Left lung (tissue), 10 donors: ENCODE measurements around the gene TRMT61B. TPM values are rescaled to one million over a fixed set of nuclear protein-coding genes. Genes with fewer than 3 reads are reported as not detected.
A peak's percentile ranks its signal among the peaks of the same experiment; 100 is the strongest.

Experiments used
- ATAC-seq: fragments of 200-7000 bp; cut with Tn5 transposase; one replicate; pipeline ENCODE4 v1.9.1; 2020; ENCODE audit warnings: moderate library complexity
- DNase-seq, 4 donors: peaks; one replicate each; pipeline ENCODE4 v3.0.0-alpha.2; 2013 to 2020
- H3K27ac ChIP-seq, 2 donors: fragments of 200-600 bp; sonication (generic) in 1 of 2; one replicate each; pipeline versions ENCODE4 v1.5.0 to v1.8.0; 2020 to 2021
- H3K27me3 ChIP-seq, 2 donors: fragments of 200-600 bp; sonication (generic) in 1 of 2; one replicate each; pipeline versions ENCODE4 v1.5.0 to v1.8.0; 2020 to 2021
- H3K36me3 ChIP-seq, 2 donors: fragments of 200-600 bp; sonication (generic) in 1 of 2; one replicate each; pipeline versions ENCODE4 v1.5.0 to v1.8.0; 2020 to 2021
- H3K4me1 ChIP-seq, 2 donors: fragments of 200-600 bp; one replicate each; pipeline ENCODE4 v1.8.0; 2021
- H3K4me3 ChIP-seq, 2 donors: fragments of 200-600 bp; sonication (generic) in 1 of 2; one replicate each; pipeline versions ENCODE4 v1.5.0 to v1.8.0; 2020 to 2021; ENCODE audit warnings: mild to moderate bottlenecking in 1 of 2
- H3K9me3 ChIP-seq, 2 donors: fragments of 200-600 bp; sonication (generic) in 1 of 2; one replicate each; pipeline versions ENCODE4 v1.5.0 to v1.8.0; 2020 to 2021
- CTCF ChIP-seq, 2 donors: fragments of 200-600 bp; sonication (generic) in 1 of 2; IDR thresholded peaks; one replicate each; pipeline versions ENCODE4 v1.5.0 to v1.8.0; 2021; ENCODE audit warnings: antibody characterized with exemption in 2 of 2
- intact Hi-C, 2 donors: fragments of 100-400 bp; cut with DNase I; formaldehyde crosslinking; loops; one replicate each; pipeline versions ENCODE4 v1.11.2 to v1.14.2; 2022
- polyA plus RNA-seq, 6 donors: library from polyadenylated mRNA; unstranded; fragments of 120-200 nt; gene quantifications; one replicate each; pipeline ENCODE4 v1.2.1, GENCODE V29; 2013; ENCODE audit not compliant: insufficient read length in 6 of 6
- total RNA-seq, 2 donors: library from RNA; stranded (reverse); fragmentation: NEBNext Ultra II Directional; extraction: Animal tissue kit (Norgen Biotek cat#: 25700); gene quantifications; one replicate each; pipeline ENCODE4 v1.2.1, GENCODE V29; 2021
- donor health status: DM: no; HTN: yes; CAD: no.
- donor health status: DM: no; HTN: no; CAD: no.

The TRMT61B gene
- total and polyA plus RNA-seq, 8 donors = 10.0 to 27.7 (median 23.1) TPM

- no peak for TF ChIP-seq CTCF (IDR thresholded peaks at IDR 0.05)
- no peaks in the 10 kb centered on the region for H3K27me3 ChIP-seq
- H3K4me3 ChIP-seq = no peak overlapping the region
- intact Hi-C loops = no loop called here
- H3K9me3 ChIP-seq = no peaks in the 10 kb centered on the region
- no peak for ATAC-seq
- peaks cover 0 to 6% of the 10 kb centered on the region in 2 donors for H3K36me3 ChIP-seq
- H3K4me1 ChIP-seq = no peaks in the 10 kb centered on the region
- H3K27ac ChIP-seq = no peak overlapping the region
- no peak for DNase-seq
Observed at GRCh38 chr2:28838971-28839370, 31.1 kb downstream of the TRMT61B start.

- Histone ChIP-seq H3K9me3 (no peaks in the 10 kb centered on the region), H3K4me3 (no peak overlapping the region), H3K36me3 (no peaks in the 10 kb centered on the region), H3K27me3 (no peaks in the 10 kb centered on the region), H3K27ac (no peak overlapping the region), H3K4me1 (no peaks in the 10 kb centered on the region)
- intact Hi-C loops = no loop called here
- DNase-seq (peak in 1 of 4 donors; percentile 2), ATAC-seq (no peak)
- TF ChIP-seq CTCF (IDR thresholded peaks at IDR 0.05) = no peak
Observed at GRCh38 chr2:28835781-28836180, 34.3 kb downstream of the TRMT61B start.

GRCh38 chr2:28833740-28834470, 36.2 kb downstream of the TRMT61B start:
- no peak for ATAC-seq
- DNase-seq = no peak
- Histone ChIP-seq H3K4me1 (no peaks in the 10 kb centered on the region), H3K9me3 (no peaks in the 10 kb centered on the region), H3K4me3 (no peak overlapping the region), H3K27me3 (no peaks in the 10 kb centered on the region), H3K27ac (no peak overlapping the region), H3K36me3 (no peaks in the 10 kb centered on the region)
- TF ChIP-seq CTCF (IDR thresholded peaks at IDR 0.05) = no peak
- intact Hi-C loops = no loop called here

GRCh38 chr2:28828382-28828781, 41.7 kb downstream of the TRMT61B start:
- Histone ChIP-seq H3K27ac (no peak overlapping the region), H3K4me1 (no peaks in the 10 kb centered on the region), H3K9me3 (no peaks in the 10 kb centered on the region), H3K4me3 (no peak overlapping the region), H3K36me3 (no peaks in the 10 kb centered on the region), H3K27me3 (no peaks in the 10 kb centered on the region)
- no peak for DNase-seq
- intact Hi-C loops = loop anchor here in 1 of 2 donors (10.0 kb wide), 1 partner anchor 366 kb away; no protein-coding TSS in a partner anchor
- no peak for TF ChIP-seq CTCF (IDR thresholded peaks at IDR 0.05)
- no peak for ATAC-seq

- H3K27ac ChIP-seq = no peak overlapping the region
- H3K36me3 ChIP-seq = no peaks in the 10 kb centered on the region
- no peaks in the 10 kb centered on the region for H3K4me1 ChIP-seq
- no peaks in the 10 kb centered on the region for H3K9me3 ChIP-seq
- ATAC-seq (no peak), DNase-seq (no peak)
- intact Hi-C loops = loop anchor here in 1 of 2 donors (10.0 kb wide), 1 partner anchor 370 kb away; no protein-coding TSS in a partner anchor
- H3K27me3 ChIP-seq = no peaks in the 10 kb centered on the region
- no peak for TF ChIP-seq CTCF (IDR thresholded peaks at IDR 0.05)
- H3K4me3 ChIP-seq = no peak overlapping the region
Observed at GRCh38 chr2:28824870-28825269, 45.2 kb downstream of the TRMT61B start.
